ENCODE results near the gene PARD6G.

PARD6G gene

DNA sequence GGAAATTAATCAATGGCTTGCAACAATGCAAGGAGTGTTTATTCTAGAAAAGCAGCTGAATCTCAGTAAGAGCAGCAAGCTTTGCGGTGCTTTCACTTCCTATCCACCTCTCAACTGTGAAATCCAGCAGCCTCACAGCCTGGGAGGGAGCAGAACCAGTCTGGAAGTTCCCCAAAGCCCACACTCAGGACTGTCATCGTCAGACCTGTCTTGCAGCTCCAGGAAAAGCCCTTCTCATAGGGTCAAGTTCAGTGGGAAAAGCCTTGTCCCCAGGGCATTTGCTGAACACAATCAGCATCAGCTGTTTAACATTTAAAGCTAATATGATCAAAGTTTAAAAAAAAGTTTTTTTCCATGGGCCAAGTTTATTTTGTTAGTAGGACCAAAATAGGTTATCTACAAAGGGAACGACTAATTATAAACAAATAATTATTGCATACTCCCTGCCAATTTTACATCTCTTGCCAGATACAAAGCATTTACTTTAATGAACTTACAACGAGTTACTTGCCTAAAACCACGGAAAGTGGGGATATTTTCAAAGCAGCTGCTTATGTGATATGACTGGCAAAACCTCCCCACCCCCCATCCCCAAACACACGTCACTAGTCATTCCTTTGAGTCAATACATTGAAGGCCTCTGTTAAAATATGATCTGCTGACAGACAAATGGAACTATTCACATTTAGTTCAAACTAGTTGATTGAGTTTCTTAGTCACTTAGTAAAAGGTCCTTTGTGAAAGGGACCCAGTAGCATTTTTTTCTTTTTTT is 36.8 kb downstream of the PARD6G start:
- no peak for DNase-seq

DNA sequence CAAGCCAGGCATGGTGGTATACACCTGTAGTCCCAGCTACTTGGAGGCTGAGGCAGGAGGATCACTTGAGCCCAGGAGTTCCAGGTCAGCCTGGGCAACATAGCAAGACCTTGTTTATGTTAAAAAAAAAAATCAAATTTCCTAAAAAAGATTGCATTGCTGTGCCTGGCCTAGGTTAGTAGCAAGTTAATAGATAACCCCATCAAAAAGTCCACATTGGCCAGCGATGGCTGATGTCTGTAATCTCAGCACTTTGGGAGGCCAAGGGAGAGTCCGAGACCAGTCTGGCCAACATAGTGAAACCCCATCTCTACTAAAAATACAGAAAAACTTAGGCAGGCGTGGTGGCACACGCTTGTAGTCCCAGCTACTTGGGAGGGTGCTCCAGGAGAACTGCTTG is 38.7 kb downstream of the PARD6G start:
- DNase-seq = no peak

DNA sequence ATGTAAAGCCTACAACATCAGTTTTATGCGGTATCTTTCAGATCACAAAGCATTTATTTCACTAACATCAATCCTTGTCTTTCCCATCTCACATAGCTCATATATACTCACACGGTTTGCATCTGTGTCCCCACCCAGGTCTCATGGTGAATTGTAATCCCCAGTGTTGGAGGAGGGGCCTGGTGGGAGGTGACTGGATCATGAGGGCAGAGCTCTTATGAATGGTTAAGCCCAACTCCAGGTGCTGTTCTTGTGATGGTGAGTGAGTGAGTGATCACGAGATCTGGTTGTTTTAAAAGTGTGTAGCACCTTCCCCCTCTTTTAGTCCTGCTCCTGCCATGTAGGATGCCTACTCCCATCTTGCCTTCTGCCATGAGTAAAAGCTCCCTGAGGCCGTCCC is 42.0 kb downstream of the PARD6G start:
- DNase-seq = no peak

DNA sequence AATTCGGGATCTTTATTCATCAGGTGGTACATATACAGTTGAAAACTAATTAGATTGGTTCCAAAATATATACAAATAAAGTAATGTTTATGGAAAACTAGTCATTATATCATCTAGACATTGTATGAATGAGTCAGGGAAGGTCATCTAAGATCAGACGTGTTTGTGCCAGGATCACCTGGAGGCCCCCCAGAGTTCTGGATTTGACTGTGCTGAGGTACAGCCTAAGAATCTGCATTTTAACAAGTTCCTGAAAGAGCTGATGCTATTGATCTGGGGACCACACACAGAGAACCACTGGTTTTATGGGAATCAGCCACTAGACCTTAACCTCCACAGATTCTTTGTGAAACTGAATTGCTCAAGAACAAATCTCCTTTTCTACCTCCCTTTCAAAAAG is 43.2 kb downstream of the PARD6G start:
- no peak for DNase-seq

DNA sequence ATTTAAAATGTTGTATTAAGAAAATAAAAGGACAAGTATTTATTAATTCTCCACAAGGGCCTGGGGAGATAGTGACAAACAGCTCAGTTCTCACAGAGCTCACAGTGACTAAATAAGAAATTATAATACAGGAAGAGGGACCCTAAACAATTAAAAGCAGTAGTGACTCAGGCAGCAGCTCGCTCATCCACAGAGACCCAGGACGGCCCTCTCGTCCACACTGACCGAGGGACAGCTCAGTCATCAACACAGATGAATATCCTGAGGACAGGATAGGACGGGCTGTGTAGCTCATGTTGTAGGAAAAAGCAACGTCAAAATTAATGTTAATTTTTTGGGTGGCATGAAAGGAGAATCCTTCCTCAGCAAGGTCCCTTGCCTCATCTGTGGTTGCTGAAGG is 44.1 kb downstream of the PARD6G start:
- no peak for DNase-seq

DNA sequence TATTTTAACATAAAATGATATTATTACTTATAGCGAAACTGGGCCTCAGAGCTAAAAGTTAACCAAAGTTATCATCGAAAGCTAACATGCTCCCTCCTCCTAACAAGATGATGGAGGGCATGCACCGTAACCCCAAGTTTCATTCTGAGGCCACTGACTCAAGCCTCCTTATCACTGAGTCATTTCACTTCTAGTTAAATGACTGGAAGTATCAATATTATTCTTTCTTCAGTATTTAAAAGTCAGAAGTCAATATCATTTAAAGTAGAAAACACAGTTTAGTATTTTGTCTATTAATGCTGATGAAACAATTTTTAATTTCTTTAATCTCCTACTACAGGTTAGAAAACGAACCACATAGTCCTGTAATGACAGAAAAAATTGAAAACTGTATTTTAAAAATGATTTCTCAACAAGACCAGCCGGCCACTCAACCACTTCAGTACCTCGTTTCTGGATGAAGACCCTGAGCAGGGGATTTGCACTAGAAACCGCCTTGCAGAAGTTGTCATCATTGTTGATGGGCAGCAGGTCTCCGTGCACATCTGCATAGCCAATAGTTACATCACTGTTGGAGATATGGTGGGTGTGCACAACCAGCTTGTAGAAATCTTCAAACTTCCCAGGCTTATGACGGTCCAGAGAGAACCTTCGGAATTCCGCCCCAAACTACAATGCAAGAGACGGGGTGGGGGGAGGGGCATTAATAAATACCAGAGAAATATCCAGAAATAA is 44.9 kb downstream of the PARD6G start:
- no peak for DNase-seq

DNA sequence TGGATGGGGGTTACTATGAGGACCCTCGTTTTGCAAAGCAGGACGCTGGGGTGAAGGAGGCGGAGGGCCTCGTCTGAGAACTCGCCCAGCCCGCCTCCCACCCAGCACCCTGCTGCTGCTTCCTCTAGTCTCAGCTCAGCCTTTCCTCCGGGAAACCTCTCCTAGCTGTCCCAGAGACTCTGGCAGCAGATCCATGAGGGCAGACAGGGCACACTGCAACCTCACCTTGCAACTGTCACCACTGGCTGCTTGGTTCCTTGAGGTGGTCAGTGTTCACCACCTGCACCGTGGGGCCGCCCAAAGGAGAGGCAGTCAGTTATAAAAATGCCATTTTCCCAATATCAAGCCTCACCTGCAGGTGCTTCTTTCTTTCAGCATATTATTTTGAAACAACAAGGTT is 45.6 kb downstream of the PARD6G start:
- DNase-seq = no peak

DNA sequence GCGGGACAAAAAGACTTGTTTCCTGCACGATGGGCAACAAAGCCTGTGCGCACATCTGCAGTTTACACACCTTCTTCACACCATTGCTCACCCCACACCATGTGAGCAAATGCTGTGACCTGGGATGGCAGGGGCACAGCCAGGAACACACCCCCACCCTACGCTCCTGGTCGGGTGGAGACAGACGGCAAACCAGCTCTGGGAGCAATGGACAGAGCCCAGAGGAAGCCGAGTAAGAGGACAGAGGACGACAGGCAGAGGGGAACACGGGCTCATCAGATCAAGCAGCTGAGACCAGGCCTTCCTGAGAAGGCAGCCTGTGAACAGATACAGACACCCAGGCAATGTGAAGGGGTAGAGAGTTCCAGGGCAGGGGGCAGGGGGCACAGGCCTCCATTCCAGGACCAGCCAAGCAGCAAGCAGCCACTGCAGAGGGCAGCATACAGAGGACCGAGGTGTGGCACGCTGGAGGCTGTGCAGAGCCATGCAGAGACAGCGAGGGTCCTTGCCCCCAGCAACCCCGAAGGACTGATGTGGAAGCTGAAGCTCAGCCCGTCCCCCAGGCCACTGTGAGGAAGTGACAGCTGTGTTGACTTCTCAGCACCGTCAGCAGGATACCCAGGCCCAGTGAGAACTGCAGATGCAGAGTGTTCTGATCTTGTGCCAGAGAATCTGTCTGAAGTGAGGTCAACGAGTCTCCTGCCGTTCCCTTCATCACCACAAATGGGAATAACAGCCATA is 46.2 kb downstream of the PARD6G start:
- no peak for DNase-seq

DNA sequence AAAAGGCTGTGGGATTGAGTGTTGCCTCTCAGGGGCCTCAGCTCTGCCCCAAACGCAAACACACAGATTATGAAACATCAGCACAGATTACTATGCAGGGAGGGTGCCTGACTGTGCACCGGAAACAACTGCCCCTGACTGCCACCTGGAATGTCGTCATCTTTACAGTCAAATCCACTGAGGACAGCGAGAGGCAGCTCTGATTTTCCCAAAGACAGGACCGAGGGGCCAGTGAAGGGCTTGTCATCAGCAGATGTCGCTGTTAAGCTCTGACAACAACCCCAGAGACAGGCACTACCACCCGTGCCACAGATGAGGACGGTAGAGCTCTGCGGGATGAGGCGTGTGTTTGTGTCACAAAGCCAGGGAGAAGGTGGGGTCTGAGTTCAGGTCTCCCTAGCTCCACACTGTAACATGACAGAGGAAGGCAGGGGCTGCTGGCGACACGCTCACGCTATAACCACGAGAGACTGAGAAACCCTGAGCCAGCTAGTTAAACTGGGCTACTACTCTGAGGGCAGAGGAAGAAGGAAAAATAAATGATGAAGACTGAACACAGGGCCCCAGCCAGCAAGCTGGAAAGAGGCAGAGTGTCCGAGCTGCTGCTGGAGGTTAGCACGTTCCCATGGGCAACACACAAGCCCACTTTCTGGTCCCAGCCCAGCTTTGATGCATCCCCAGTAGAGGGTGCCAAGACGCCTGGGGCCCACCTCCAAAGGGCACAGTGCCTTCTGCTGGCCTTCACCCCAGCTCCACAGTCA is 47.0 kb downstream of the PARD6G start:
- DNase-seq = no peak

DNA sequence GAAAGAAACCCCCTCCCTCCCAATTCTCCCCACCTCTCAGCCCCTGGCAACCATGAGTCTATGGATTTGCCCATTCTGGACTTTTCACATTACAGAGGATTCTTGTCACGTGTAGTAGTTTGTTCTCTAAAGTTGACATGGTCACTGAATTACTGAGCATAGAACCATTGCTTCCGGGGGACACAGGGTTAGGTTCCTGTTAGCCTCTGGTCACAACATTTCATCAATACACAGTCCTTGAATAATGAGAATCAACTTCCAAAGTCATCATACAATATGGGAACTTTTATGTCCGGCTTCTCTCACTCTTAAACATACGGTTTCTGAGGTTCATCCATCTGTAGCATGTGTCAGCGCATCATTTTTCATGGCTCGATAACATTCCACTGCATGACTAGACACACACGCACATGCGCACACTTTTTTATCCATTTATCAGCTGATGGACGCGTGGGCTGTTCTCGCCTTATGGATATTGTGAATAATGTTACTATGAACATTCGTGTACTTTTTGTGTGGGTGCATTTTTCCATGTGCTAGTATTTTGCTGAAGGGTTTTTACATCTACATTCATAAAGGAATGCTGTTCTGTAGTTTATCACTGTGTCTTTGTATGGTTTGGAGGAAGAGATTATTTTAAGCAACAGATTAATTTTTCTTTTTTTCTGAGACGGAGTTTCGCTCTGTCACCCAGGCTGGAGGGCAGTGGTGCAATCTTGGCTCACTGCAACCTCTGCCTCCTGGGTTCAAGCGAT is 48.1 kb downstream of the PARD6G start:
- DNase-seq = no peak

DNA sequence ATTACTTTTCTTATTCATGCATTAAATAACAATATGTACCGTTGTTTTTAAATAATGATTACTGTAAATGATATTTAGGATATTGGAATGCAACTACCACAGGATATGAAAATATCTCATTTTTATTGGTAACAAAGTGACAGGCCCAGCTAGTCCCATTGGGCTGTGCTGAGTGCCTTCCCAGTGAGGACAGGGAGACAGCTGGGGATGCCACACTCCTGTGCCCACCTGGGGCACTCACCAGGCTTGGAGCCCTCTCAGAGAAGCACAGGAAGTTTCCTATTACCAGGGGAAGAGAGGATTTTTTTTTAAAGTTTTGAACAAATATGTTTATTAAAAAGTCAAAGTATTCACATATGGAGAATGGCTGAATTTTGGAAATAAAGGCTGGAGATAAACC is 48.9 kb downstream of the PARD6G start:
- no peak for DNase-seq

DNA sequence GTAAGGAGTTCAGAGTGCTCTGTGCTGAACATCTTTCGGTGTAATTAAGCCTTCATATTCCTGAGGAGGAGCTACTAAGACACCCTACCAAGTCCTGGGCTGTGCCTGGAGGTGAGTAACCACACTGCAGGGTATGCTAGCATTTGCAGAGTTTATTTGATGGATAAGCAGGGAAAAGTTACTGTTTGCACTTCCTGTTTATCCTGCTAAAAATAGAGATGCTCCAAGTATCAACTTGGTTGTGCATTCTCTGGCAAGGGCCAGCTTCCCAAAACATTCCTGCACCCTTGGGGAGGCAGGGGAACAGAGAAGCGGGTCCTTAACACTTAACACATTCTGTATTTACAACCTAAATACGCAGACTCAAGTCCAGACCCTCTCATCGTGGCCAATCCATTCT is 49.8 kb downstream of the PARD6G start:
- DNase-seq = no peak

DNA sequence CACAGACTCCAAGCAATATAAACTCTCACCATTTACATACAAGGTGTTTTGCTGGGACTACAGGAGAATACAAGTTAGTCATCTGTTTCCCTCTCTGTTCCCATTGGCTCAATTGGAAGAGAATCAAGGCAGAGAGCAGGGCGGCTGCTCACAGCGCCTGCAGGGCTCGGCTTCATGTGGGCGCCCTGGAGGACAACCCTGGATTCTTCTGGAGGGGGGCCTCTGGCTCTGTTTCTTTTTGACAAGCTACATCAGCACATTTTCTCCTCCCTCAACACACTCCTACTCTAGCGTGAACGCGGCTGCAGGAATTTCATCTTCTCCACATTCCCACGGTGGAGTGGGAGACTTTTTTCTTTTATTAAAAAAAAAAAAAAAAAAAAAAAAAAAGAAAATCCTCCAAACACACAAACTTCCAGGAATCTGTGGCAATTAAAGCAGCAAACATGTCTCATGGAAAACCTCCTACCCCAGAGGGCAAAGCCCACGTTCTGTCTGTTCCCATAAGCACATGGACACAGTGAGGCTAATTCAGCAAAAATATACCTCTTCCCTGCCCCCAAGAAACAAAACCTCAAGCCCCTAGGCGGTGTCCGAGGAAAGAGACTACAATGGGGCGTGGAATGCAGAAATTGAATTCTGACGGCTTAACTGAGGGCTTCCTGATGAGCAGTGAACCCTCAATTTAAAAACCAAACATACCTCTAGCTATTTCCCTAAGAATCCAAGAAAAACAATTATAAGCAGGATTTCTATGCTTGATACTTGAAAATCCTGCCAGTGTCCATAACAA is 50.6 kb downstream of the PARD6G start:
- DNase-seq = no peak

DNA sequence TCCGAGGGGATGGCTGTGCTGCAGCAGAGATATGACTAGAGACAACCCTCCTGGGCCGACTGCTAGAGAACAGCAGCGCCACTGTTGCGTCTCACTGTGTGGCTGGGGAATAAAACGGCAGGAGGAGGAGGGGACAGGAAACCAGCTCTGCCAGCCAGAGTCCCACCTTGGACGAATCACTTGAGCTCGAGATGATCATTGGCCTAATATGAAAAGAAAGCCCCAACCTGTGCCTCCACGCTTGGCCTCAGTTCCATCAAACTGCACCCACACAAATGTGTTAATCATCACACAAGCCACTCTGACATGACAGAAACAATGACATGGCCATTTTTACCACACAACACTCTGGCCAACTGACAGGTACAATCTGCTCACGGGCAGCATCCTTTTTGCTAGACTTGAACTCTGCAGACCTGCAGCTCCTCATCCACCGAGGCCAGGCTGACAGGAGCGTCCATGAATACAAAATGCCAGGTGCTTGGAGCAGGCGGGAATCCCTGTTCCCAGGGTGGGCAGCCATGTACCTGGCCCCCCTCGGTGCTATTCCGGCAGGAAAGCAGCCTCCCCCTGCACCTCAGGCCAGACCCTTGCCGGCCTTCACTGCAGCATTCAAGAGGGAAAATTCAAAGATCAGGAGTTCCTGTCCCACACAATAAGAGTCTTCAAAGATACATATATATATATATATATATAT is 52.3 kb downstream of the PARD6G start:
- DNase-seq = no peak

DNA sequence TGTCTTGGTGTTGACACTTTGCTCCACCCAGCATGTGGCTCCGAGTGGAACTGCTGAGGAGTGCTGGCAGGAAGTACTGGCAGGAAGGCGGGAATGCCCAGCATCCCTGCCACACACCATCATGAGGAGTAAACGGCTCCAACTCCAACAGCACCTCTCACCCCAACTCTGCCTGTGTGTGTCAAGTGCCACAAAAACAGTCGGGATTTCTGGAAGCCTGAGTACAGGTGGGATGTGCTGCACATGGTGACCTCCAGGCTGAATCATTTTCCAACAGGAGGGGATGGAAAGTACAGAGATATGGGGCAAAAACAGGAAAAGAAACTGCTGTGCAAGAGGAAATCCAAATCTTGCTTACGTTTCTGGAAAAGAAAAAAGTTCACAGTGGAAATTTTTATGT is 53.6 kb downstream of the PARD6G start:
- no peak for DNase-seq

DNA sequence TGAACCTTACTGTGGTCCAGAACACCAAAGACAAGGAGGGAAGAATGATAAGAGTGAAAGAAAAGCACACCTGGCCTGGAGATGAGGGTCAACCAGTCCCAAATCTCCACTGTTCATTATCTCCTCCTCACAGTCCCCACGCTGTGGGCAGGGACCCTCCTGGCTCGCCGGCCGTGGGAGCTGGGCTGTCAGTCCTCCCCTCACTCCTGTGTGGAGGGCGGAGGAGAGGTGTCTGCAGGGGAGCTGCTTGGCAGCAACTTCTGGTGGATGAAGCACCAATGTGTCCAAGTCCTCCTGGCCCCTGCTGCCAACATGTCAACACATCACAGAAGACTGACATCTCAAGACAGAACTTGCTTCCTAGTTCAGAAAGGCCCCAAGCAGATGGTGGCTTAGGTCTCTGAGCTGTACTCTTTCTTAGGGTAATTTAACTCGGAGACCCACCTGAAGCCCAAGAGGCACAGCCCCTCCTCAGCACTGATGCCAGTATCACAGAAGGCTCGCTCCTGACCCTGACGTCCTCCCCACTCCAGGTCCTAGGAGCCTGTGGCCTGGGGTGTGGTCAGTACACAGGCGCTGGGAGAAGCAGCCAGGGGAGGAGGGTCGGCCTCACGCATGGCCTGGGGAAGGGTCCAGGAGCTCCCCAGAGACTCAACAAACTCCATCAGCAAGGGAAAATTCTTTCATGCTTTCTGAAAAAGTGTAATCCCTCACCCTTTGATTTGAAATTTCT is 54.5 kb downstream of the PARD6G start:
- DNase-seq = no peak

DNA sequence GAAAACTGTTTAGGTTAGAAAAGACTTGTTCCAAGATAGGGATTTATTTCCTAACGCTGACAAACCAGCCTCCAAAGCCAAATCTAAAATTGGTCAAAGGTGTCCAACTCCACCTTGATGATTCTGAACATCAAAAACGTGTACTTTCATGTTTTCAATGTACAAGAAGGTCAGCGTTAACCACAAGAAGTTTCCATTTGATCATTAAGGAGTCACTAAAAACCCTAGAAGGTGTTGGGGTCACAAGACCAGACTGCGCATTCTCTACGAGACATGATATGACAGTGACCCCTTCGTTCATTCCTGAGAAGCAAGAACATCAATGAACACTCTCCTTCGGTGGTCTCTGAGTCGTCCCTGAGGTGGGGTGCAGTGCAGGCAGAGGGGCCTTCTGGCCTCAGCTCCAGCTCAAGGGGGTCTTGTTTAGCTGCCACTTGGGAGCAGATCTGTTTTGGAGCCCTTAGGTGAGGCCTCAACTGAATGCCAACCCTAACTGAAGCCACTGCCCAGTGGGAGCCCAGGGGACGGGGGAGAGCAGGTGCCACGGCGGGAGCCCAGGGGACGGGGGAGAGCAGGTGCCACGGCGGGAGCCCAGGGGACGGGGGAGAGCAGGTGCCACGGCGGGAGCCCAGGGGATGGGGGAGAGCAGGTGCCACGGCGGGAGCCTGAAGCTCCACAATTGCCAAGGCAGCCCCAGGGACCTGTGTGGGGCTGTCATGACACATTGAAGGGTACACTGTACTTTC is 55.2 kb downstream of the PARD6G start:
- no peak for DNase-seq

DNA sequence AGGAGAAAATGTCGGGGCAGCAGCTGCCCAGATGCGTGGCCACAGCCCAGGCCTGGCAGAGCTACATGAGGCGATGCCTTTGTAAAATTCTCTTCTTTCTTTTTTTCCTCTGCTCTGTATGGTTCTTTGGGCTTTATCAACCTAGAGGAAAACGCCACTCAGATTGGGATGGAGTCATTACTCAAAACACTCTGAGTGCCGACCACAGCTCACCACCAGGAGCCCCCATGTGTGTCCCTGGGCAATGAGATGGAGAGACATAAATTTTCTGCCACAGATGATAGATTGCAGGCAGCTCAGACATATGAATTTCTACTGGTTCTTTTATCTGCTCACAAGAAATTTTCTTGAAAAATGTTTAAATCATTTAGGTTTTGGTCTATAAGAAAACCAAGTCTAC is 56.0 kb downstream of the PARD6G start:
- DNase-seq = no peak

DNA sequence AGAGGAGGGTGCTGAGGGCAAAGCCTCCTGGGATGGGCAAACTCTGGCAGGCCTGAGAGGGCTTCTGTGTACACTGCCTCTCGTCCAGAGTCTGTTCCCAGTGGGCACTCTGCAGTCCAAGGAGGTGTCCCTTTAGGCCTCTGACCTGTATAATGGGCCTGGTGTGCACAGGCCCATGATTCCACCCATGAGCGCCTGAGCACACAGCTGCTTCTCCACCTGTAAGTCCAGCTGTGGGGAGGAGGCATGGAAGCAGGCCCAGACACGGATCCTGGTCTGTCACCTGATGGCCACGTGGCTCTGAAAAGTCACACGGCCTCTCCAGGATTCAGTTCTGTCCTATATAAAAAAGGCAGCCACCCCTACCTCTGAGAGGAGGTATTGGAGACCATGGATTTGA is 57.0 kb downstream of the PARD6G start:
- DNase-seq = no peak

DNA sequence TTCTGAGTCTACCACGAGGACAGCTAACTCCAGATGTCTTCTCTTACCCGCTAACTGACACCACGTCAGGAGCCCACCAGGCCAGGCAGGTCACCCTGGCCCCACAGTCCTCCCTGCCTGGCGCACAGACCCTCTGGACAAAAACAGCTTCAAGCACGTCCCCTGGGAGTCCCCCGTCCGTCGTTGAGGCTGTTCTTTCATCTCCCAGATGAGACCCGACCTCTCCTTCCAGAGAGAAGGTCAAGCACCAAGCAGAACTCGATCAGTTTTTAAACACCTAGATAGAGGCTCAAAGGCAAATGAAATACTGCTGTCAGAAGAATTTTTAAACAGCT is 57.8 kb downstream of the PARD6G start:
- DNase-seq = no peak
